CD4-positive, alpha-beta T cell treated with Interleukin-17A for 1 hour (primary cell): ENCODE measurements around the gene PPFIBP2.
"Not testable (repeated sequence)": the region's sequence is repeated elsewhere in the genome, so short reads cannot be mapped to it uniquely, and the experiment has no call there.

Source experiments
- DNase-seq: peaks from one replicate; pipeline ENCODE4 v3.0.0-alpha.2; 2020

PPFIBP2 gene

GRCh38 chr11:7500251-7500650, 13.5 kb upstream of the PPFIBP2 start:
- no peak for DNase-seq

GRCh38 chr11:7501251-7501650, 12.5 kb upstream of the PPFIBP2 start:
- DNase-seq, result no peak

- no peak for DNase-seq
These were observed 11.9 kb upstream of the PPFIBP2 start for GRCh38 chr11:7501894-7502293.

- DNase-seq, result no peak
These were observed 7.6 kb upstream of the PPFIBP2 start for GRCh38 chr11:7506243-7506642.

- no peak for DNase-seq
These were observed 5.7 kb upstream of the PPFIBP2 start for GRCh38 chr11:7508087-7508486.

- no peak for DNase-seq
These were observed 3.8 kb upstream of the PPFIBP2 start for GRCh38 chr11:7509966-7510365.

- DNase-seq, result no peak
These were observed 2.4 kb upstream of the PPFIBP2 start for GRCh38 chr11:7511401-7511800.

GRCh38 chr11:7512525-7513233, 1.1 kb upstream of the PPFIBP2 start:
- DNase-seq, result peak; percentile 16

- DNase-seq, result no peak
These were observed 346 bp downstream of the PPFIBP2 start for GRCh38 chr11:7514099-7514591.

GRCh38 chr11:7515447-7515886, 1.7 kb downstream of the PPFIBP2 start:
- DNase-seq, result no peak

- no peak for DNase-seq
These were observed 2.7 kb downstream of the PPFIBP2 start for GRCh38 chr11:7516475-7516874.

GRCh38 chr11:7517743-7518142, 3.9 kb downstream of the PPFIBP2 start:
- DNase-seq, result not testable (repeated sequence)

GRCh38 chr11:7518811-7519562, 5.2 kb downstream of the PPFIBP2 start:
- no peak for DNase-seq

- DNase-seq, result no peak
These were observed 6.5 kb downstream of the PPFIBP2 start for GRCh38 chr11:7520011-7520942.

GRCh38 chr11:7520981-7521487, 7.2 kb downstream of the PPFIBP2 start:
- DNase-seq, result no peak

- no peak for DNase-seq
These were observed 8.3 kb downstream of the PPFIBP2 start for GRCh38 chr11:7522121-7522520.

GRCh38 chr11:7522546-7522945, 8.7 kb downstream of the PPFIBP2 start:
- DNase-seq, result no peak

- no peak for DNase-seq
These were observed 9.8 kb downstream of the PPFIBP2 start for GRCh38 chr11:7523416-7524210.

GRCh38 chr11:7524462-7525235, 10.8 kb downstream of the PPFIBP2 start:
- DNase-seq, result no peak

- DNase-seq, result no peak
These were observed 11.6 kb downstream of the PPFIBP2 start for GRCh38 chr11:7525424-7525823.

GRCh38 chr11:7527029-7527428, 13.2 kb downstream of the PPFIBP2 start:
- DNase-seq, result peak; percentile 55
